Left renal pelvis (tissue), 4 donors: ENCODE results near the gene HES4. TPM values are rescaled to one million over a fixed set of nuclear protein-coding genes. Genes with fewer than 3 reads are reported as not detected.
"Not testable (repeated sequence)": the region's sequence is repeated elsewhere in the genome, so short reads cannot be mapped to it uniquely, and the experiment has no call there.

ENCODE experiments used
- DNase-seq, 4 donors: peaks; one replicate each; pipeline ENCODE4 v3.0.0-alpha.2; 2013; ENCODE audit warnings: low read depth in 4 of 4, low spot score in 3 of 4
- polyA plus RNA-seq, 4 donors: library from polyadenylated mRNA; unstranded; fragments of 120-200 nt; gene quantifications; one replicate each; pipeline ENCODE4 v1.2.1, GENCODE V29; 2013; ENCODE audit not compliant: insufficient read length in 4 of 4

The HES4 gene
- polyA plus RNA-seq, 4 donors = 5.5 to 38.1 (median 17.4) TPM

DNA sequence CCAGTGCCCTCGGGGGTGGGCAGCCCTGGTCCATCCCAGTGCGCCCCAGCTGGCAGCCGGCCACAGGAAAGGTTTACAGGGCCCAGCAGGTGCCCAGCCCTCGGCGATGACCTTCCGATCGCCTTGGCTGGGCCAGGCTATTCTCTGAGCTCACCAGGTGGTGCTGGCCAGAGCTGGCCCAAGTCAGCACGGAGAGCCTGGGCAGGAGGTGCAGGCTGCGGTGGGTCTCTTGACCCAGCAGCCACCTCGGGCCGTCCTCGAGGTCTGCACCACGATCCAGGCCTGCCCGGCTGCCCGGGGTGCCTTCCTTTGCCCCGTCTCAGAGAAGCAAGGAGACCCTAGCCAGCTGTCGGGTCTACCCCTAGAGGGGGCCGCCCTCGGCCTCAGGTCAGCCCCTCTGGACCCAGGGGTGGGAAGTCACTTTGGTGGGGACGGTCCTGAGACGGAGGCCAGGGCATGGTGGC lies 18.4 kb downstream of the HES4 start:
- DNase-seq = no peak

GRCh38 chr1:980602-981395 lies 19.1 kb downstream of the HES4 start:
- no peak for DNase-seq

- DNase-seq = no peak
Measured at GRCh38 chr1:980137-980571, 19.7 kb downstream of the HES4 start.

DNA sequence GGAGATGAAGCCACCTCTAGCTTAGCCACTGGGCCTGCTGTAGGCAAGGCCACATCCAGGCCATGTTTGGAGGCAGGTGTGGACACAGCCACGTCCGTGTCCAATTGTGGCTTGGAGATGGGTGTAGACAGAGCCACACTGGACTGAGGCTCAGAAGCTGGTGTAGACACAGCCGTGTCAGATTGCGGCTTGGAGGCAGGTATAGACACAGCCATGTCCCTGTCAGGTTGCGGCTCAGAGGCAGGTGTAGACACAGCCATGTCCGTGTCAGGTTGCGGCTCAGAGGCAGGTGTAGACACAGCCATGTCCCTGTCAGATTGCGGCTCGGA lies 20.2 kb downstream of the HES4 start:
- DNase-seq = no peak

GRCh38 chr1:978835-979743 lies 20.8 kb downstream of the HES4 start:
- DNase-seq = no peak

GRCh38 chr1:978069-978834 lies 21.6 kb downstream of the HES4 start:
- no peak for DNase-seq

- not testable (repeated sequence) for DNase-seq
Measured at GRCh38 chr1:976791-977190, 23.1 kb downstream of the HES4 start.

GRCh38 chr1:975896-976683 lies 23.8 kb downstream of the HES4 start:
- peak in 1 of 4 donors; percentile 42 for DNase-seq

DNA sequence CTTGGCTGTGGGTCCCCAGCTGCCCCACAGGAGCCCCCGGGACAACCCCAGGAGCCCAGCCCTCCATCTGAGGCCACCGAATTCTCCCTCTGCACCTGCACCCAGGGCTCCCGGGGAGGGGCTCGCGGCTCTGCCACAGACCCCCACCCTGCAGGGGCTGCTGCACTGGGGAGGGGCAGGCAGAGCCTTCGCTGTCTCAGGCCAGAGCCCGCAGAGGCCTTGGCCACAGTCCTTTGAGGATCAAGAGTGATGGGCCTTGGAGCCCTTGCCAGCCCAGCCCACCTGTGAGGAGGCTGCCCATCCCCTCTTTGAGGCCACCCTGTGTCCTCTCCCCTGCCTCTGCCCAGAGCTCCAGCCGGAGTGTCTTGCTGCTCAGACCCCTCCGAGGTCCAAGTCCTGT lies 24.5 kb downstream of the HES4 start:
- no peak for DNase-seq

GRCh38 chr1:974687-975328 lies 25.1 kb downstream of the HES4 start:
- DNase-seq = no peak

DNA sequence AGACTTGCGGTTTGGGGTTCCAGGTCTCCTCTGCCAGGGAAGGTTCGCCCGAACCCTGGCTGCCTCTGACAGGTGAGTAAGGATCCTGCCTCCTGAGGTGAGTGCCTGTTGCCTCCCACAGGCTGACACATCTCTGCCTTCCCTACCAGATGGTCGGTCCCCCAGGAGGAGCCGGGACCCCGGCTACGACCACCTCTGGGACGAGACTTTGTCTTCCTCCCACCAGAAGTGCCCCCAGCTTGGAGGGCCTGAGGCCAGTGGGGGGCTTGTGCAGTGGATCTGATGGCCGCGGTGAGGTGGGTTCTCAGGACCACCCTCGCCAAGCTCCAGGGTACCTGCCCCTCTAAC lies 25.6 kb downstream of the HES4 start:
- no peak for DNase-seq

GRCh38 chr1:973459-974292 lies 26.2 kb downstream of the HES4 start:
- no peak for DNase-seq

DNA sequence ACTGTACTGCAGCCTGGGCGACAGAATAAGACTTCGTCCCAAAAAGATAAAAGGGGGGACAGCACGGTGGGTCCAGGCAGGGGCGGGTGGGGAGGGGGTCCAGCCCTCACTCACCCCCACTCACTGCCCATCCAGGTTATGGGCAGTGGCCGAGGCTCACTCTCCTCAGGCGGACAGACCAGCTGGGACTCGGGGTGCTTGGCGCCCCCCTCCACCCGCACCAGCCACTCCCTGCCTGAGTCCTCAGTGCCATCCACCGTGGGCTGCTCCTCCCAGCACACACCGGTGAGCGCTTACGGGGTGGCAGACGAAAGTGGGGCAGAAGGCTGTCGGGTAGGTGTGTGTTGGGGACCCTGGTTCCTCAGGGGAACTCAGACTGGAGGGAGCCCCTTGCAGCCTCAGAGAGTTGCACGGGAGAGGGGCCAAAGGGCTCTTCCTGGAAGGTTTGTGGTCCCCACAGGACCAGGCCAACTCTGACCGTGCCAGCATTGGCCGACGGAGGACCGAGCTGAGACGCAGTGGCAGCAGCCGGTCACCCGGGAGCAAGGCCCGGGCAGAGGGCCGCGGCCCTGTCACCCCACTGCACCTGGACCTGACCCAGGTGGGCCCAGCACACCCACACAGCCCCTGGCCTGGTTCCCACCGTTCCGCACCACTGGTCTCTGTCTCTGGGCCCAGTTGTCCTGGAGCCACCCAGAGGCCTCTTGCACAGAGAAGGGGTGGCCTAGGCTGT lies 27.0 kb downstream of the HES4 start:
- no peak for DNase-seq

- no peak for DNase-seq
Measured at GRCh38 chr1:971751-972506, 28.0 kb downstream of the HES4 start.

- DNase-seq = no peak
Measured at GRCh38 chr1:970973-971730, 28.7 kb downstream of the HES4 start.

- no peak for DNase-seq
Measured at GRCh38 chr1:970242-970972, 29.5 kb downstream of the HES4 start.
